Effector memory CD4-positive, alpha-beta T cell (primary cell): Measurements from ENCODE around the gene PDPK1.
A peak's percentile ranks its signal among the peaks of the same experiment; 100 is the strongest.

Experiments used
- DNase-seq, 3 donors: peaks; one replicate each; pipeline ENCODE4 v3.0.0-alpha.2; 2020
- H3K27ac ChIP-seq: 2 replicates; pipeline ENCODE4 v1.7.0; 2013; ENCODE audit warnings: mild to moderate bottlenecking, low read length, moderate library complexity; ENCODE audit not compliant: insufficient read depth, poor library complexity, severe bottlenecking
- H3K27me3 ChIP-seq: replicated peaks from 2 replicates; pipeline ENCODE4 v1.7.0; 2013; ENCODE audit warnings: mild to moderate bottlenecking, low read length; ENCODE audit not compliant: insufficient read depth, control insufficient read depth, poor library complexity, severe bottlenecking
- H3K36me3 ChIP-seq: 2 replicates; pipeline ENCODE4 v1.7.0; 2013; ENCODE audit warnings: mild to moderate bottlenecking, low read length, moderate library complexity; ENCODE audit not compliant: control insufficient read depth, insufficient read depth
- H3K4me1 ChIP-seq: 2 replicates; pipeline ENCODE4 v1.7.0; 2013; ENCODE audit warnings: low read length, mild to moderate bottlenecking; ENCODE audit not compliant: control insufficient read depth, insufficient read depth, poor library complexity, severe bottlenecking
- H3K4me3 ChIP-seq: 2 replicates; pipeline ENCODE4 v1.7.0; 2013; ENCODE audit warnings: low read length, low read depth, mild to moderate bottlenecking; ENCODE audit not compliant: insufficient read depth, poor library complexity, severe bottlenecking
- H3K9me3 ChIP-seq: 2 replicates; pipeline ENCODE4 v1.7.0; 2013; ENCODE audit warnings: mild to moderate bottlenecking, low read length, moderate library complexity; ENCODE audit not compliant: control insufficient read depth

Gene PDPK1

DNA sequence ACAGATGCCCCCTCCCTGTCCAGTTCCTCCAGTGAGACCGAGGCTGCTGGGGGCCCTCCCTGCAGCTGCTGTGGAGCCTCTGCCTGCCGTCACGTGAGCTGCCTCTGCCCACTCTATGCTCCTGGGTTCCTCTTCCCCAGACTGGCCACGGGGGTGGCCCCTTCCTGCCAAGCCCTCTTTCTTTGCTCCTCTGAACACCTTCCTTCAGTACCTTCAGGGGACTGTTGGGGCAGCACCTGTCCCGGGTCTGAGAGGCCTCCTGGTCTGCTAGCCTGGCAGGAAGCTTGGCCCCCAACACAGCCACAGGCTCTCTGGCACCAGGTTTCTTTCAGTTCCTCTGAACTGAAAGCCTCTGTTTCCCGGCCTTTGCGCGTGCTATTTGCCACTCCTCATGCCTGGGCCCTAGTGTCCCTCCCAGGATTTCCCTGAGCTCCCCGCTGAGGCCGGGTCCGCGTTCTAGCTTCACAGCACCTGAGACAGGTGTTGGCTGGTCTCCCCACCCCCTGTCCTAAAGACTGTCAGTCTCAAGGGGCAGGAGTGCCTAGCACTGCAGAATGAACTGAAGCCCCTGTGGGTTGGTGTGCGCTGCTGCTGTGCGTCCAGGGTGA is 30.7 kb upstream of the PDPK1 start:
- Histone ChIP-seq H3K27me3 (no peaks in the 10 kb centered on the region), H3K27ac (no peak overlapping the region), H3K4me3 (no peak overlapping the region), H3K9me3 (no peaks in the 10 kb centered on the region), H3K36me3 (no peaks in the 10 kb centered on the region), H3K4me1 (no peaks in the 10 kb centered on the region)
- DNase-seq = no peak

DNA sequence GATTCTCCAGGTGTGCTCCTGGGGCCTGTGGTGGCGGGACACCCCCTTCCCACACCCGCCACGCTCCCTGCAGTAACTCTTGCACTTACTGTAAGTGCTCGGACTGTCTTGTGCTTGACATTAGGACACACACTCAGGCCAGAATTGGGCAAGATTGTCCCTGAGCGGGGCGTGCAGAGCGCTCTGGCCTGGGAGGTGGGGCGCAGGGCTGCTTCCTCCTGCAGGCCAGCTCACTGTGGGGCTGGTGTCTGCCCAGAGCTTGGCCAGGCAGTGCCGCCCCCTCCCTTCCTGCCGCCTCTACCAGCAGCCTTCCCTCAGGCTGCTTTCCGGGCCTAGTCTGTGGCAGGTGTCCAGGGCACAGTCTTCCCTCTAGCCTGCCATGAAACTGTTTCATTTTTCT is 30.2 kb upstream of the PDPK1 start:
- Histone ChIP-seq H3K27me3 (no peaks in the 10 kb centered on the region), H3K9me3 (no peaks in the 10 kb centered on the region), H3K27ac (no peak overlapping the region), H3K36me3 (no peaks in the 10 kb centered on the region), H3K4me1 (no peaks in the 10 kb centered on the region), H3K4me3 (no peak overlapping the region)
- DNase-seq = no peak

DNA sequence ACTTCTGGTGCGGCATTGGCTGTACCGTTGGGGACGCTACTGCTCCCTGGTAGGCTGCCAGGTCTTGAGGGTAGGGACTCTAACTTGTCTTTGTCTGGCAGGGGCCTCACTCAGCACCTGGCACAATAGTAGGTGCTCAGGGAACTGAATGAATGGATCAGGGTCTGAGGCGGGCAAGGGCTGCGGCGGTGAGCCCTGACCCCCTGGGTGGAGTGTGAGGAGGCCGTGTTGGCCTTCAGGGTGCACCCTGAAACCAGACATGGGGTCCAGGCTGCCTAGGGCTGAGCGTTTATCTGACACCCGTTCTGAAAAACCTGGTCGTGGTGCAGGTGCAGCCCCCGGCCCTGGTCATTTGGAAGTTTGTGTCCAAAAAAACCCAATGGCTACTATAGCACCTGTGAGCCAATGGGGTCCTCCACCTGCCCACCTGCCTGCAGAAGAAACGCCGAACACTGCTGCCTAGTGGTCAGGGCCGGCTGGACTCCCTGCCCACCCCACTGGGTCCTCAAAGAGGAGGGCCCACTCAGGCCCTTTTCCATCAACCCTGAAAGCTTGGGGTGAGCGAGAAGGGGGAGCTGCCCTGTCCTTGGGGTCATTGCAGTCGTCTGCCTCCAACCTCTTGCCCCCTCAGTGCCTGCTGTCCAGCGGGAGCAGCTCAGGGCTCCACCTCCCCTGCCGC is 29.0 kb upstream of the PDPK1 start:
- H3K27me3 ChIP-seq = no peaks in the 10 kb centered on the region
- H3K4me1 ChIP-seq = peaks cover 5% of the 10 kb centered on the region
- DNase-seq = no peak
- no peaks in the 10 kb centered on the region for H3K9me3 ChIP-seq
- no peak overlapping the region for H3K27ac ChIP-seq
- H3K36me3 ChIP-seq = no peaks in the 10 kb centered on the region
- H3K4me3 ChIP-seq = no peak overlapping the region

DNA sequence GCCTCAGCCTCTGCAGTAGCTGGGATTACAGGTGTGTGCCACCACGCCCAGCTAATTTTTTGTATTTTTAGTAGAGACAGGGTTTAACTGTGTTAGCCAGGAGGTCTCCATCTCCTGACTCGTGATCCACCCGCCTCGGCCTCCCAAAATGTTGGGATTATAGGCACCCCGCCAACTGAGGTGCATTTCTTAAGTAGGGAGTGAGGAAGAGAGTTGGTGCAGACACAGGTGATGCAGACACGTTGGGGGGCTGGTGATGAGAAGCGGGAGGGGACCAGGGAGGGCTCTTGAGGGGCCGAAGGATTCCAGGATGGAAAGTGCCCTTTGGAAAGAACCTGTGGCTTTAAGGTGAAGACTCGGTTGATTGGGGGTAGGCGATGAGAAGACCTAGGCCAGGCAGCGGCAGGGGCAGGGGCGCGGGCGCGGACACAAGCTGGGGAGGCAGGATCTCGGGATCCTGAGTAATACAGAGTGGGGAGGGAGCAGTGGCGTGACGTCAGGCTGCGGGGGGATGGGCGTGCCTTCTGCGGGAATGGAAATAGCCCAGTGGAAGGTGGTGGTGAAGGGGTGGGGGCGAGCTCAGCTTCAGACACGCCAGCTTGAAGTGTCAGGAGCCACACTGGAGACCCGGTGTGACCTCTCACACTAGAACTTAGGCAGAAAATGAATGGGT is 26.6 kb upstream of the PDPK1 start:
- DNase-seq = no peak
- no peaks in the 10 kb centered on the region for H3K9me3 ChIP-seq
- no peaks in the 10 kb centered on the region for H3K27me3 ChIP-seq
- peaks cover 20% of the 10 kb centered on the region for H3K4me1 ChIP-seq
- H3K27ac ChIP-seq = no peak overlapping the region
- no peak overlapping the region for H3K4me3 ChIP-seq
- H3K36me3 ChIP-seq = no peaks in the 10 kb centered on the region

DNA sequence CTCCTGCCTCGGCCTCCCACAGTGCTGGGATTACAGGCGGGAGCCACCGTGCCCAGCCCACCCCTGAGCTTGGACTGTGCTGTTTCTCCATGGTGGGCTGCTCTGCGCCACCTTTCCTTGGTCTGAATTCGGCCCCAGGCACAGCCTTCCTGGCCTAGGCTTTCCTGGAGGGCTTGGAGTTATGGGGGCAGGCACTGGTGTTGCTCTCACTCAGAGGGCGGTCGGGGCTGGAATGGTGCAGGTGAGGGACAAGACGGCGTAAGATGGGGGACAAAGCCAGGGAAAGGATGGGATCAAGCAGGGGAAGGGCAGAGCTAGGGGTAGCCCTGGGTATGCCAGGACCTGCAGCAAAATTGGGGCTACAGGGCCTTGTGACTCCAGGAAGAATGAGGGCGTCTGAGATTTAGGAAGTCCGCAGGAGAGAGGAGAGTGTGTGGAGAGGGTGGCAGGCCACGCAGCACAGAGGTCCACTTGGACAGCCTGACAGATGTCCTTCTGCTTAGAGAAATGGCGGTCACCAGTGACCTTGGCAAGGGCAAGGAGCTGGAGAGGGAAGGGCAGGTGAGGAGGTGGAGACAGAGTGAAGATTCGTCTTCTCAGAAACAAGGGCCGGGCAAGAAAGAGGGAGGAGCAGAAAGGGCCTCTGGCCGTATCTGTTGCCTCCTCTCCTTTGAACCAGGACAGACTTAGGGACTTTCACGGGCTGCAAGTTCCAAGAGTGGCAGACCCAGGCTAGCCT is 25.7 kb upstream of the PDPK1 start:
- H3K36me3 ChIP-seq = no peaks in the 10 kb centered on the region
- H3K4me1 ChIP-seq = peaks cover 29% of the 10 kb centered on the region
- no peaks in the 10 kb centered on the region for H3K9me3 ChIP-seq
- H3K27ac ChIP-seq = no peak overlapping the region
- H3K4me3 ChIP-seq = no peak overlapping the region
- DNase-seq = no peak
- H3K27me3 ChIP-seq = no peaks in the 10 kb centered on the region

DNA sequence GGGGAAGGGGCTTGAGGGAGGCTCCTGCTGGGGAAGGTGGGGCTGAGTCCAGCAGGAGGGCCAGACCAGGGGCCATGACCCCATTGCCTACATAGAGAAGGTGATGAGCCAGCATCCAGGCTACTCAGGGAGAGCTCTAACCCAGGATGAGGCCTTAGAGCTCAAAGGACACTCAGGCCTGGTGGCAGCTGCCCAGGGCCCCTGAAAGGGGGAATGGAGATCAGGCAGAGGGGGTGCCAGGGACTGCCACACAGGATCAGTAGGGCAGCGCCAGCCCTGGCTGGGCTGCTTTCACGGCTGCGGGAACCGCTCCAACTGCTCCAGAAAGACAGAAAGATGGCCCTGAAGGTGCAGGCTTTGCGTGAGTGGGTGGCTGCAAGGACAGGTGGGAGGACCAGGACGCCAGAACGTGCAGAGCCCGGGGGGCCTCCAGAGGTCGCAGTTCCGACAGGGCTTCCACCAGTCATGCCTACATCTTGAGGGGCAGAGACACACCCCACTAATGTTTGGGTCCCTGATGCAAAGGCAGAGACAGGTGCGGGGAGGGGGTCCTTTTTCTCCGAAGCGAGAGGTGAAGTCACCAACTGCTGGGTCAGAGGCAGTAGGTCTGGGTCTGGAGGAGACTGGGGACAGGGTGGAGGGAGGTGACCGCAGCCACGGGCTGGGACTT is 25.0 kb upstream of the PDPK1 start:
- peak overlapping the region; percentile 95 for H3K4me3 ChIP-seq

DNA sequence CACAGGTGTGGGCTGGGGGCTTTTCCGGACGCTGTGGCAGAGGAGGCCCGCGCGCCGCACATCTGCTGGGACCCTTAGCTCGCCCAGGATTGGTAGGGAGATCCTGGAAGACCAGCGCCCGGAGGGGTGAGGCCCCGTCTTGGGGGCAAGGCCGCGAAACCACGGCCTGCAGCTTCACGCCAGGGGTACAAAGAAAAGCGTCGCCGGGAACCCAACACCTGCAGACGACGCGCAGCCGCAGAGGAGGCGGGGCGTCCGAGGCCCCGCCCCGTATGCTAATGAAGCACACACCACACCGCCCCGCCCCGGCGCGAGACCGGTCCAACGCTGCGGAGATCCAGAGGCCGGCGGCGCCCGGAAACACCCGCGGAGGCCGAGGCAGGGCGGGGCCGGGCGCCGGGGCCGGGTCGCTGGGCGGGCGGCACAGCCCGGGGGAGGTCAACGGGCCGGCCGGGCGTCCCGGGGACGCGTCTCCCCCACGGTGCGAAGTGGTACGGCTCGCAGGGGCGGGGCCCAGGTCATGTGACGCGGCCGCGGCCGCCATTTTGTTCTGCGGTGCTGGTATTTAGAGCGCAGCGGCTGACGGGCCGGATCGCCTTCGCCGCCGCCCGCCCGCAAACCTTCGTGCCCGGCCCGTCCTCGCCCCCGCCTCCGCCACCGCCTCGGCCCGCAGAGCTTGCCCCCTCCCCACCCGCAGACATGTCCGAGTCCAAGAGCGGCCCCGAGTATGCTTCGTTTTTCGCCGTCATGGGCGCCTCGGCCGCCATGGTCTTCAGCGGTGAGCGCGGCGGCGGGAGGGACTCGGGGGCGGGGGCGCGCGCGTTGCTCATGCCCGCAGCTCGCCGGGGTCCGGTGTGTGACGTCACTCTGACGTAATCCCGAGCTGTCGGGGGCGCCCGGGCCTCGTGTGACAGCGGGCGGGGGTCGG is 24.2 kb upstream of the PDPK1 start, which contains the start of gene ATP6V0C:
ATP6V0C (plus strand) TSS at position 548 of the 928 bp plus-strand sequence; CDS start at position 700, 152 bp downstream.
- no peaks in the 10 kb centered on the region for H3K36me3 ChIP-seq
- H3K27me3 ChIP-seq = no peaks in the 10 kb centered on the region
- H3K27ac ChIP-seq = peak within 1 kb of the TSS; percentile 98
- peaks cover 40% of the 10 kb centered on the region for H3K4me1 ChIP-seq
- DNase-seq = peak; percentile 84 to 88 (median 85)
- no peaks in the 10 kb centered on the region for H3K9me3 ChIP-seq
- H3K4me3 ChIP-seq = peak within 1 kb of the TSS; percentile 95

More for the DNA sequence above, 25.0 kb upstream of the PDPK1 start:
- H3K36me3 ChIP-seq = no peaks in the 10 kb centered on the region
- no peaks in the 10 kb centered on the region for H3K9me3 ChIP-seq
- peaks cover 34% of the 10 kb centered on the region for H3K4me1 ChIP-seq
- no peak for DNase-seq
- no peaks in the 10 kb centered on the region for H3K27me3 ChIP-seq
- H3K27ac ChIP-seq = peak overlapping the region; percentile 31

DNA sequence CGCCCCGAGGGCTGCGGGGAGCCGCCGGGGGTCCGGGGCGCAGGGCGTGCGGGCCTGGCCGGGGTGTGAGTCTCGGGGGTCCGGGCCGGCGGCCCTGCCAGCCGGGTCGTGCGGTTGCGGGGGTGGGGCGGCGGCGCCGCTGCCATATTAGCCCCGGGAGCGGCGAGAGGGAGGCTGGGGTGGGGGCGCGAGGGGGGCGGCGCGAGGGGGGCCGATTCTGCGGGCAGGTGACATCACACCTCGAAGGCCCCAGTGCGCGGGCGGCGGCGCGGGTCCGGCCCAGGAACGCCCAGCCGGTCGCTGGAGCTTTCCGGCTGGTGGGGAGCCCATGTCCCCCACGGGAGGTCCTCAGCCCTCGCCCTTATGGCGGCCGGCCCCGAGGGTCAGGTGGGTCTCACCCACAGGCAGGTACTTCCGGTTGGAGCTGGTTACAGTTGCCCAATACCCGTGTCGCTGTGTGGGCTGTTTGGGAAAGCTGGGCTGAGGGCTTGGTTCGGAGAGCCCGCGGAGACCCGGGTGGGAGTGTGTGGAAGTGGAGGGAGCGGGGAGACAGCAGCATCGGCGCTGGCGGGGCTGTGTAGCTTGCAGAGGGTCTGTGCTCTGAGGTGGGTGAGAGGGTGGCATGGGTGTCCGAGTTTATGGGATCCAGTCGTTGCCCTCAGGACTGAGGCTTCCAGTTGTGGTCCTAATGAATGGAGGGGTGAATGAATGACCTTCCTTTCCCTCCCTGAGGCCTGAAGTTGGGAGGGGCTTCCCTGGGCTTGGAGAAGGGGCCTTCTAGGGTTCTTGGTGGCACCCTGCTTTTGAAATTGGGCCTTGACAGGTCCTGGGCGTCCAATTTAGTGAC is 23.3 kb upstream of the PDPK1 start:
- Histone ChIP-seq H3K4me3 (peak overlapping the region; percentile 95), H3K4me1 (peaks cover 49% of the 10 kb centered on the region), H3K27ac (peak overlapping the region; percentile 98), H3K9me3 (no peaks in the 10 kb centered on the region), H3K36me3 (peaks cover 4% of the 10 kb centered on the region), H3K27me3 (no peaks in the 10 kb centered on the region)
- peak; percentile 34 to 38 (median 34) for DNase-seq
